Astrocyte of the spinal cord (primary cell): ENCODE results near the gene SFSWAP.
"Not testable (repeated sequence)": the region's sequence is repeated elsewhere in the genome, so short reads cannot be mapped to it uniquely, and the experiment has no call there.

Source experiments
- DNase-seq: peaks from one replicate; pipeline ENCODE4 v3.0.0; 2011; ENCODE audit warnings: low read depth, low spot score
- H3K4me3 ChIP-seq: 2 replicates; pipeline ENCODE4 v1.5.1; 2011; ENCODE audit warnings: low read depth, mild to moderate bottlenecking, low read length, moderate library complexity
- in situ Hi-C: cut with HindIII; loops from 2 replicates; pipeline ENCODE4 v1.10.0; 2017; ENCODE audit warnings: low sequenced_read_pairs
- TF ChIP-seq, protein P1 (sequence below): IDR thresholded peaks from 2 replicates; pipeline ENCODE4 v1.5.1; 2012; ENCODE audit warnings: low read depth, mild to moderate bottlenecking, low read length, inconsistent platforms

Gene SFSWAP

DNA sequence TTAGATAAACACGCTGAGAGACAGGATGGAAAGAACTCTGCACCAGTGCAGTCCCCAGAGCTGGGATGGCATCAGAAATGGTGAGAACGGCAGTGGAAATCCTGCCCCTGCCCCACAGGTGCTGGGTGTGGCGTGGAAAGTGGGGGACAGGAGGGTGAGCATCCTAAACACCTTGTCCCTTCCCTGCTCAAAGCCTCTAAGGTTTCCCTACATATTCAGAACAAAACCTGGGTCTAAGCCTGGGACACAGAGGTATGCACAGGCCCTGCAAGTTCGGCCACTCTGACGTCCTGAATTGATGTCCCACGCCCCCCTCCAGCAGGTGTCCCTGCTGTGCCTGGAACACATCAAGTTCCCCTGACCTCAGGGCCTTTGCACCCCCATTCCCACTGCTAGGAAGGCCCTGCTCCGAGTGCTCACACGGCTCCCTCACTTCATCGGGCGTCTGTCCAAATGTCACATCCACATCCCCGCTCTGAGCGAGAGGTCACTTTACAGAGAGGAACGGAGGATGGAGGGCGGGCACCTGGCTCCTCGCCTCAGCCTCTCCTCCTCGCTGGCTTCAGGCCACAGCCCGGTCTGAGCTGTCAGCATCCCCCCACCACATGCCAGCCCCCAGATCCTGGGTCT, 38.5 kb upstream of the SFSWAP start:
- TF ChIP-seq, protein P1, sequence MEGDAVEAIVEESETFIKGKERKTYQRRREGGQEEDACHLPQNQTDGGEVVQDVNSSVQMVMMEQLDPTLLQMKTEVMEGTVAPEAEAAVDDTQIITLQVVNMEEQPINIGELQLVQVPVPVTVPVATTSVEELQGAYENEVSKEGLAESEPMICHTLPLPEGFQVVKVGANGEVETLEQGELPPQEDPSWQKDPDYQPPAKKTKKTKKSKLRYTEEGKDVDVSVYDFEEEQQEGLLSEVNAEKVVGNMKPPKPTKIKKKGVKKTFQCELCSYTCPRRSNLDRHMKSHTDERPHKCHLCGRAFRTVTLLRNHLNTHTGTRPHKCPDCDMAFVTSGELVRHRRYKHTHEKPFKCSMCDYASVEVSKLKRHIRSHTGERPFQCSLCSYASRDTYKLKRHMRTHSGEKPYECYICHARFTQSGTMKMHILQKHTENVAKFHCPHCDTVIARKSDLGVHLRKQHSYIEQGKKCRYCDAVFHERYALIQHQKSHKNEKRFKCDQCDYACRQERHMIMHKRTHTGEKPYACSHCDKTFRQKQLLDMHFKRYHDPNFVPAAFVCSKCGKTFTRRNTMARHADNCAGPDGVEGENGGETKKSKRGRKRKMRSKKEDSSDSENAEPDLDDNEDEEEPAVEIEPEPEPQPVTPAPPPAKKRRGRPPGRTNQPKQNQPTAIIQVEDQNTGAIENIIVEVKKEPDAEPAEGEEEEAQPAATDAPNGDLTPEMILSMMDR: no peak
- DNase-seq: no peak
- in situ Hi-C loops: no loop called here
- no peak overlapping the region for H3K4me3 ChIP-seq

DNA sequence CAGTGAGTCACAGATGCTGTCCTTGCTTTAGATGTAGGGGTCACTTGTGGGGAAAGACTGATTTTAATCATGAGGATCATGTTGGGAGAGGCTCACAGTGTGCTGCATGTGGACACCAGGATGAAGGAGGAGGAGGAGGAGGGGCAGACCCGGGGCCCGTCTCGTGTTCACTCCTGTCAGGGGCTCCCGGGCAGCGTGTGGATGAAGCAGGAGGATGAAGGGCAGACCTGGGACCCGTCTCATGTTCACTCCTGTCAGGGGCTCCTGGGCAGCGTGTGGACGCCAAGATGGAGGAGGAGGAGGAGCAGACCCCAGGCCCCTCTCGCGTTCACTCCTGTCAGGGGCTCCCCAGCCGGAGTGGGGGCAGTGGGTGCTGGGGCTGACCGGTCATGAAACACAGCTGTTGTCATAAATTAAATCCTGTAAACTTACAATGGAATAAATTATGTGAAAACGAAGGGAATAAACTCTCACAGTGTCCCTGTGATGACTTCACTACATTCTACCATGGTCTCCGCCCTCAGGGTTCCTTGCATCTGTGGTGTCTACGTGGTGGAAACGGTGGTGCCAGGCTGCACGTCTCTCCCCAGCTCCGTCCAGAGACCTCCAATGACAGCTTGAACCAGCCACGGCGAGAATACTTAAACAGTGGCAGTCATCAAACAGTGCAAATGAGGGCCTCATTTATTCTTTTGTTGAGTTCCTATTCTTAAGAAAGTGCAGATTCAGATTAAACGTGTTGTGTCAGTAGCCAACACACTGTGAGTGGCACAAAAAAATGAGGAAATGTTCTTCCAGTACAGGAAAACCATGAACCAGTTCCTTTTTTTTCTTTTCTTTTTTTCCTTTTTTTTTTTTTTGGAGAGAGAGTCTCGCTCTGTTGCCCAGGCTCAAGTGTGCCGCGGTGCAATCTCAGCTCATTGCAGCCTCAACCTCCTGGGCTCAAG, 37.7 kb upstream of the SFSWAP start:
- in situ Hi-C loops: no loop called here
- TF ChIP-seq, protein P1: no peak
- DNase-seq: no peak
- no peak overlapping the region for H3K4me3 ChIP-seq

DNA sequence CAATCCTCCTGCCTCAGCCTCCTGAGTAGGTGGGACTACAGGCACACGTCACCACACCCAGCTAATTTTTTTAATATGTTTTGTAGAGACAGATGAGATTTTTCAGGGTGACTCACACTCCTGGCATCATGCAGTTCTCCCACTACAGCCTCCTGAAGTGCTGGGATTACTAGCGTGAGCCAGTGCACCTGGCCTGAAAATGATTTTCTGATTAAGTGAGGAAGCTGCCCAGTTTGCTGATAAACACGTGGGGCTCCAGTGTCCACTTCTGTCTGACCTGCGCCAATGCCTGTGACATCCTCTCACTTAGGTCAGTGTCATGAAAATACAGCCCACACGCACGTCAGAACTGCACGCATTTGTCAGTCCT, 37.0 kb upstream of the SFSWAP start:
- in situ Hi-C loops: no loop called here
- H3K4me3 ChIP-seq: no peak overlapping the region
- no peak for DNase-seq
- TF ChIP-seq, protein P1: no peak

DNA sequence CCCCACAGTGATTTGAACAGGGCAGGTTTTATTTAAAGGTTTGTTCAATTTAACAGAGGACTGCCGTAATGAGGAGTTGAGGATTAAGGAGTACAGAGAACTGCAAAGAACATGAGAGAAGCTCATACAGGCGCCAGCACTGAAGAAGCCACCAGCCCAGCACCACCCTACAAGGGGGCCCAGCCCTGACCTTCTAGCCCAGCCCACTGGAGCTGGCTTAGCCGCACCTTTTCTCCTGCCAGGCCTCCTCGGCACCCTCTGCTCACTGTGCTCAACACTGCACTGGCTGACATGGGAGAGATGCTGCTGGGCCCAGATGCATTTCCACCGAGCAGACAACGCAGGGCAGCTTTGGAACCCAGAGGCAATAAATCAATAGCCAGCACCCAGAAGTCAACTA, 36.5 kb upstream of the SFSWAP start:
- DNase-seq: no peak
- TF ChIP-seq, protein P1: no peak
- in situ Hi-C loops: no loop called here
- no peak overlapping the region for H3K4me3 ChIP-seq

DNA sequence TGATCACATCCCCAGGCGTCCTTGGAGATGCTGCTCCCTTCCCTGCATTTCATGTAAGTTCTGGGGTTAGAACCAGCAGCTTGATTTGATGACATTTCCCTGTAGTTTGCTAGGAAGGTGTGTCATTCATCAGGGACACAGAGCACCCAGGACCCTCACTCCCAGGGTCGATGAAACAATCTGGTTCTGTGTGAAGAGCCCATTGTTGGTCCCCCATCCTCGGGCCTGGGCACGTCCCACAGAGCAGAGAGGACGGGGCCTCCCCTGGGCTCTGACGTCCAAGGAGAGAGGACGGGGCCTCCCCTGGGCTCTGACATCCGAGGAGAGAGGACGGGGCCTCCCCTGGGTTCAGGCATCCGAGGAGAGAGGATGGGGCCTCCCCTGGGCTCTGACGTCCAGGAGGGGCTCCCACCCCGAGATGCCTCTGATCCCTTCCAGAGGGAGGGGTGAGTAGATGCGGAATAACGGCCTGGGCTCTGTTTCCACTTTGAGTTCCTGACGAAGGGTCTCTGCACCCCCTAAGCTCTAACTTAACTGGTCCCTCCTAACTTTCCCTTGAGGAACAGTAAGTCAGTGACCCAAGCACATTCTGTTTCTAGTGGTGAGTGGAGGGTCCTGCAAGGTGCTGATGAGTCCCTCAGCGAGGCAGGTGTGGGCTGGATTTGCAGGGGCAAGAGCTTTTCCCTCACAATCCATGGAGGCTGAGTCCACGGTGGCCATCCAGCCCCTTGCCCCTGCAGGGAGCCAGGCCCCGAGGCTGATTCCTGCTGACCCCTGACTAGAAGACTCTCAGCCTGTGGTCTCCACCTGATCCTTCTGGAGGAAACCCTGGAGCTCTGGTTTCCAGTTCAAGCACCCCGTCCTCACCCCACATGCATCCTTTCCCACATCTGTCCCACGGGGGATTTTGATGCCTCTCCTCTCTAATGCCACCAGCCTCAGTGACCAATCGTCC, 35.5 kb upstream of the SFSWAP start:
- H3K4me3 ChIP-seq: no peak overlapping the region
- DNase-seq: no peak
- in situ Hi-C loops: no loop called here
- TF ChIP-seq, protein P1: no peak

DNA sequence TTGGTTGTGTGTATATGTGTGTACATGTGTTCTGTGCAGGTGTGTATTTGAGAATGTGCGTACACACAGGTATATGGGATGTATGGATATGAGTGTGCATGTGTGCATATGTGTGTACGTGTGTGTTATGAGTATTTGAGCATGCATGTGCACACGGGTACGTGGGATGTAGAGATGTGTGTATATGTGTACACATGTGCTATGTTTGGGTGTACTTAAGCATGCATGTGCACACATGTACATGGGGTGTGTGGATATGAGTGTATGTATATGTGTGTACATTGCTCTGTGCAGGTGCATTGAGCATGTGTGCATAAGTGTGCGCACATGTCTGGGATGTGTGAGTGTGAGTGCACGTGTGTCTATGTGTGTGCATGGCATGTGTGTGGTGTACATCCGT, 34.3 kb upstream of the SFSWAP start:
- in situ Hi-C loops: no loop called here
- no peak for DNase-seq
- TF ChIP-seq, protein P1: no peak
- no peak overlapping the region for H3K4me3 ChIP-seq

DNA sequence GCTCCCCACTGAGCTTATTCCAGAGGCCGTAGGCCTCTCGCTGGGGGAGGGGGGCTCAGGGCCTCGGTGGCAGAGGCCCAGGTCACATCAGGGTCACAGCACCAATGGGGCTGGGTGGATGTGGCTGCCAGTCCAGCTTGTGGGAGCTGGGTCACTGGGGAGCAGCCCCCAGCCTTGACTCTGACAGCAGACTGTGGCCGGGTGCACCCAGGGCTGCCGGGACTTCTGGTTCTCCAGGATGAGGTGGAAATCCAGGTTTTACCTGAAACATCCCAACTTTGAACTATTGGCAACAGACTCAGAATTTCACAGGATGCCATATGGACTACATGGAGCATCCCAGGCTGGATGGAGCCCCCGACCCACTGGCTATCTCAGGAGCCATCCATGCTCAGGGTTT, 33.8 kb upstream of the SFSWAP start:
- DNase-seq, in situ Hi-C loops, H3K4me3 ChIP-seq: not testable (repeated sequence)
